ENCODE data around the gene SH2B3. TPM values are rescaled to one million over a fixed set of nuclear protein-coding genes. Genes with fewer than 3 reads are reported as not detected.

Gene SH2B3
- total and polyA plus RNA-seq, 2 experiments from 2014 or later: 8.1 to 59.3 TPM

GRCh38 chr12:111437816-111438454, 32.2 kb downstream of the SH2B3 start:
- H3K27ac ChIP-seq (ENCODE audit: low read depth): peak overlapping the region; percentile 32; the same call in 1 of the 2 replicates

More at GRCh38 chr12:111437816-111438454, 32.2 kb downstream of the SH2B3 start:
- no peak overlapping the region for H3K4me2 ChIP-seq
- H3K4me1 ChIP-seq (ENCODE audit: insufficient read depth): peaks cover 44% of the 10 kb centered on the region
- H3K79me2 ChIP-seq (replicated peaks; ENCODE audit: insufficient read depth): peaks cover 92% of the 10 kb centered on the region
- no peaks in the 10 kb centered on the region for H3K27me3 ChIP-seq (ENCODE audit: insufficient read depth)
- H3K36me3 Mint-ChIP-seq (ENCODE audit: low read depth): peaks cover 17% of the 10 kb centered on the region
- peaks cover 4% of the 10 kb centered on the region; the same call in 1 of the 2 replicates for H3F3A ChIP-seq (replicated peaks; ENCODE audit: low read depth)
- no peak overlapping the region for H3K4me3 ChIP-seq
- H3K27ac Mint-ChIP-seq: peak overlapping the region; percentile 75
- H3K4me3 Mint-ChIP-seq: no peak overlapping the region
- no peaks in the 10 kb centered on the region for H3K9me2 ChIP-seq (ENCODE audit: insufficient read depth)
- H3K9me3 Mint-ChIP-seq: no peaks in the 10 kb centered on the region; the same call in 2 of the 3 replicates
- DNase-seq (ENCODE audit: low spot score) (no peak), ATAC-seq (no peak)
- H3K27me3 Mint-ChIP-seq (ENCODE audit: insufficient read depth, low read depth, poor library complexity): peaks cover 27% of the 10 kb centered on the region
- TF ChIP-seq EZH2phosphoT487 (IDR thresholded peaks at IDR 0.05; ENCODE audit: unreplicated experiment): no peak
- TF ChIP-seq ZNF331 (CRISPR knock-in tag; IDR thresholded peaks at IDR 0.05; ENCODE audit: low read depth): no peak
- no peak for TF ChIP-seq CREB1 (CRISPR knock-in tag; IDR thresholded peaks at IDR 0.05; ENCODE audit: low read depth)
- no peak for TF ChIP-seq ZNF114 (CRISPR knock-in tag; IDR thresholded peaks at IDR 0.05)
- TF ChIP-seq CTCF (conservative IDR thresholded peaks at IDR 0.05; ENCODE audit: low read depth in 2 of 2): no peak
- TF ChIP-seq POLR2AphosphoS5 (IDR thresholded peaks at IDR 0.05; ENCODE audit: low read depth): no peak
- TF ChIP-seq ETS1 (IDR thresholded peaks at IDR 0.05): no peak
- no peak for TF ChIP-seq STAT1 (IDR thresholded peaks at IDR 0.05; ENCODE audit: unreplicated experiment)
- TF ChIP-seq JUNB (IDR thresholded peaks at IDR 0.05; ENCODE audit: unreplicated experiment): no peak
- no peak for TF ChIP-seq EZH2 (IDR thresholded peaks at IDR 0.05; ENCODE audit: low read depth, unreplicated experiment)
- TF ChIP-seq NANOG (IDR thresholded peaks at IDR 0.05; ENCODE audit: borderline replicate concordance): no peak
- TF ChIP-seq ZNF462 (CRISPR knock-in tag; IDR thresholded peaks at IDR 0.05): no peak
- TF ChIP-seq REST (IDR thresholded peaks at IDR 0.05; ENCODE audit: unreplicated experiment): no peak
- H3K4me1 Mint-ChIP-seq: peaks cover 64% of the 10 kb centered on the region
- no peak overlapping the region for H2AFZ ChIP-seq
- peaks cover 28% of the 10 kb centered on the region for H4K20me1 ChIP-seq (replicated peaks; ENCODE audit: insufficient read depth)
- no peaks in the 10 kb centered on the region for H3K36me3 ChIP-seq (ENCODE audit: insufficient read depth)

Measured in GM23338 (cell line).